GM18519 (cell line): ENCODE measurements around the gene ATP2B1.
A peak's percentile ranks its signal among the peaks of the same experiment; 100 is the strongest.
"Not testable (repeated sequence)": the region's sequence is repeated elsewhere in the genome, so short reads cannot be mapped to it uniquely, and the experiment has no call there.

Experiments used
- ATAC-seq: cut with Tn5 transposase; IDR thresholded peaks from one replicate; pipeline ENCODE4 v1.9.1; 2021; ENCODE audit warnings: mild to moderate bottlenecking, moderate library complexity; ENCODE audit not compliant: unreplicated experiment, low FRiP score

The ATP2B1 gene

DNA sequence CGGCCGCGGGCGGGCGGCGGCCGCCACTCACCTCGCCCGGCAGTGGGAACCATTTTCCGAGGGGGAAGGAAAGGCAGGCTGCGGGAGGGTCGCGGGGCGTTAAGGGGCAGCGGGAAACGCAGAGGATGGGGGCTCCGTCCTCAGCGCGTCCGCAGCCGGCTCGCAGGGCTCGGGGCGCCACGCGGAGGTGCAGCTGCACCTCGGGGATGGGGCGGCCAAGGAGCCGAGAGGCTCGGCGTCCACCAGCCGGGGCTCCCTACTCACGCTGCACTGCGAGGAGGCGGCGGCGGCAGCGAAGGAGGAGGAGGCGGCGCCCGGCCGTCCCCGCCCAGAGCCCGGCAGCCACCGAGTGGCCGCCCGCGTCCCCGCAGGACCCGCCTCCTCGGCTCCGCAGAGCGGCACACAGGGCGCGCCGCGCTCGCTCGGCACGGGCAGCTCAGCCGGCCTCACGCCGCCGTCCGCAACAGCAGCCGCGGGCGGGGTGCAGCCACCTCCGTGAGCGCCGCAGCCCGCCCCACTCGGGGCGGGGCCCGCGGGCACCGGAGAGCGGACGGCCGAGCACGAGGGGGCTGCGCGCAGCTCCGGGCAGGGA is at the start of gene ATP2B1:
Gene ATP2B1 (minus strand): TSS at position 274 of the 592 bp plus-strand sequence. CDS start 52,952 bp downstream, outside the sequence.
- ATAC-seq: peak; percentile 47

DNA sequence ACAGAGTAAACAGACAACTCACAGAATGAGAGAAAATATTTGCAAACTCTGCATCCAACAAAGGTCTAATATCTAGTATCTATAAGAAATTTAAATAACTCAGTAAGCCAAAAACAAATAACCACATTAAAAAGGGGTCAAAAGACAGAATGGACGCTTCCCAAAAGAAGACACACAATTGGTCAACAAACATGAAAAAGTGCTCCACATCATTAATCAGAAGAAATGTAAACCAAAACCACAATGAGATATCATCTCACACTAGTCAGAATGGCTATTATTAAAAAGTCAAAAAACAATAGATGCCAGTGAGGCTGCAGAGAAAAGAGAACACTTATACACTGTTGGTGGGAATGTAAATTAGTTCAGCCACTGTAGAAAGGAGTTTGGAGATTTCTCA is 49.3 kb upstream of the ATP2B1 start:
- not testable (repeated sequence) for ATAC-seq

DNA sequence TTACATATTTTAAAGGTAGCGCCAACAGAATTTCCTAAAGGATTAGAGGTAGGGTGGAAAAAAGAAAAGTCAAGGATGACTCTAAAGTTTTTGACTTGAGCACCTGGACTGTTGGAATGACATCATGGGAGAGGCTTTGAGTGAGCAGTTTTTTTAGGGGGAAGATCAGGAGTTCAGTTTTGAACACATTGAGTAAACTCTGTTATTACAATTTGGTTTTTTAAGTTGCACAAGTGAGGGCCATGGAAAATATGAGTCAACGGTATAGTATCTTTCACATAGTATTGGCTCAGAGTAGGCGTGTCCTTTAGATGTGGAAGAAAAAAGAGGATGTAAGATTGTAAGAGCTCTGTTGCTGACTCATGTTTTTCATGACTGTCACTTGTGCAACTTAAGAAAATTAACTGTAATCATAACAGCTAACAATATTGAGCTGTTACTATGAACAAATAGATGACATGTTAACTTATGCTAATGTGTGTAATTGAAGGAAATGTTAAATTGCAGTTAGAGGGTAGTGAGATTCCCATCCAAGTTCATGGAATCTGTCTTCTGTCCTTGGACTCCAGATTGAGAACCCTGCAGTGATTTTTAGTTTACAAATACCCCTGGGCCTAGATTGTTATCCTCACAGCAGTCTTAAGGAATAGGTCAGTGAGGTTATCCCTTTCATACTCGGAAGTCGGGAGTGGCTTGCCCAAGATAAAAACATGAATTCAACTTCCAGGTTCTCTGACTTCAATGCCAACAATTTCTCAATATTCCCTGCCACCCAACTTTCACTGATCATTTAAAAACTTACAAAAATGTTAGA is 48.2 kb upstream of the ATP2B1 start:
- ATAC-seq: peak; percentile 96

- peak; percentile 2 for ATAC-seq
Measured at GRCh38 chr12:89756194-89756584, 47.6 kb upstream of the ATP2B1 start.

DNA sequence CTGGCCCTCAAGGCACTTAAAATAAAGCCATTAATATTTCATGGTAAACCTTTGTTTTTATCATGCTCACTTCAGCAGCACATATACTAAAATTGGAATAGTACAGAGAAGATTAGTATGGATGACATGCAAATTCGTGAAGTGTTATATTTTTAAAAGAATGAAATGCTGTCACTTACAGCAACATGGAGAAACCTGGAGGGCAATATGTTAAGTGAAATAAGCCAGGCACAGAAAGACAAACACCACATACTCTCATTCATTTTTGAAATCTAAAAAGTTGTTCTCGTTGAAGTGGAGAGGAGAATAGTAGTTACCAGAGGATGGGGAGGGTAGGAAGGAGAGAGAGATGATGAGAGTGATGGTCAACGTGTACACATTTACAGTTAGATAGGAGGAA is 45.4 kb upstream of the ATP2B1 start:
- ATAC-seq: no peak

- ATAC-seq: peak; percentile 28
Measured at GRCh38 chr12:89752341-89752740, 43.7 kb upstream of the ATP2B1 start.

DNA sequence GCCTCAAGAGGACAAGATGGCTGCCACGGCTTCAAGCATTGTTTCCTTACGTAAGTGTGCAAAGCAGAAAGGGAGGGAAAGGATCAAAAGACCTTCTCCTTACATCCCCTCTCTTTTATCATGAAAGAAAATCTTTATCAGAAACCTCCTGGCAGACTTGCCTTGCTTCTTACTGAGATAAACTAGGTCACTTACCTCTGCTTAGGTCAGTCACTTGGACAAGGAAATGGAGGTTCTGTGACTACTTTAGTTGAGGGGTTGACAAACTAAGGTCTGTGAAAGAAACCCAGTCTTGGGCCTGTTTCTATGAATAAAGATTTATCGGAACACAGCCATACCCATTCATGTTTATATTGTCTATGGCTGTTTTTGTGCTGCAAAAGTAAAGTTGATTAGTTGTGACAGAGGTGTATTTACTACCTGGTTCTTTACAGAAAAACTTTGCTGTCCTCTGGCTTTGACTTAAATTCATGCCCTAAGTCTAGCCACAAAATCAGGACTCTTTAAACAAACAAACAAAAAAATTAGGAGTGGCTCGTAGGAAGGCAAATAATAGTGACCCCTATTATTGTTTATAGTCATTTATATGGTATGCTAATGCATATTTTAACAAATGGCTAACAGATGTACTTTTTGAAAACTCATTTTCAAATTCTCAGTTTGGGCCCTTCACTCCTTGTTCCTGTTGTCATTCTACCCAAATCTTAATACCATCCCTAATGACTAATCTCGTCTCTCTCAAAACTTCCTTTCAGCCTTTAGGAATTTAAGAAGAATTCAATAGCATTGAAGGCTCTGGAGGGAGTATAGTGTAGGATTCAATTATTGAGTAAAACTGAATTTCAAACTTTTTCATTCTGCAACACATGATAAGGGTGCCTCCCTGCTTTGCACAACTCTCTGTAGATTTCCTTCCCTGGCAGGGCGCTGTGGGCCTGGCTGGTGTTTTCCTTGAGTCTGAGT is 42.0 kb upstream of the ATP2B1 start:
- no peak for ATAC-seq

DNA sequence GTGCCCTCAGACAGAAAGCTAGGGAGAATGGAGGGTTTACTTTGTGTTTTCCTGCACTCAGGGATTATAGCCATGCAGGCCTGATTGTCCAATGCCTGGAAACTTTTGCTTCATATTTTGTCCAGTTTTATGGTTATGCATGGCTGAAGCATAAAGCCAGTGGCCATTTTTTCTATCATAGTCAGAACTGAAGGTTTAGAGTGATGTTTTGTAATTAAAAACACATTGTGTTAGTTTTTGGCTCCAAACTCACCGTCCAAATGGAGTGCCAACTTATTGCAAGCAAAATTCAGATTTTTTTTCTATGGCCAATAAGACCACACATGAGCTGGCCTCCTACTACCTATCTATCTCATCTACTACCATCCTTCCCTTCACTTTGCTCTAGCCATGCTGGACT is 40.2 kb upstream of the ATP2B1 start:
- no peak for ATAC-seq

DNA sequence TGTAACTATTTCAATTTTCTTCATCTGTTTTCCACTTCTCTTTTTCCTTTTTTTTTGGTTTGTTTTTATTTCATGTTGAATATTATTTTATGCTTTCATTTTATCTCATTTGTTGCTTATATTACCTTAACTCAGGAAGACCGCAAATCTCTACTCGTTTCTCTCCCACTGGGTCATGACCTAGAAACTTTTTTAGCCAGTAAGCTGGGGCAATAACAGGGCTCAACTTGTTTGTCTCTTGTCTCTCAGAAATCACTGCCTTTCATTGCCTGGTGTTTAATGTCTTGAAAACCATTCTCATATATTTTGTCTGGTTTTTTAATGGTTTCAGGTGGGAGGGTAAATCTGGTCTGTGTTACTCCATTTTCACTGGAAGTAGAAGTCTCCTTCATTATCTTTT is 36.6 kb upstream of the ATP2B1 start:
- no peak for ATAC-seq

- ATAC-seq: no peak
Measured at GRCh38 chr12:89742337-89743022, 33.8 kb upstream of the ATP2B1 start.

GRCh38 chr12:89740943-89741342 is 32.3 kb upstream of the ATP2B1 start:
- no peak for ATAC-seq

- no peak for ATAC-seq
Measured at GRCh38 chr12:89736995-89737394, 28.4 kb upstream of the ATP2B1 start.

DNA sequence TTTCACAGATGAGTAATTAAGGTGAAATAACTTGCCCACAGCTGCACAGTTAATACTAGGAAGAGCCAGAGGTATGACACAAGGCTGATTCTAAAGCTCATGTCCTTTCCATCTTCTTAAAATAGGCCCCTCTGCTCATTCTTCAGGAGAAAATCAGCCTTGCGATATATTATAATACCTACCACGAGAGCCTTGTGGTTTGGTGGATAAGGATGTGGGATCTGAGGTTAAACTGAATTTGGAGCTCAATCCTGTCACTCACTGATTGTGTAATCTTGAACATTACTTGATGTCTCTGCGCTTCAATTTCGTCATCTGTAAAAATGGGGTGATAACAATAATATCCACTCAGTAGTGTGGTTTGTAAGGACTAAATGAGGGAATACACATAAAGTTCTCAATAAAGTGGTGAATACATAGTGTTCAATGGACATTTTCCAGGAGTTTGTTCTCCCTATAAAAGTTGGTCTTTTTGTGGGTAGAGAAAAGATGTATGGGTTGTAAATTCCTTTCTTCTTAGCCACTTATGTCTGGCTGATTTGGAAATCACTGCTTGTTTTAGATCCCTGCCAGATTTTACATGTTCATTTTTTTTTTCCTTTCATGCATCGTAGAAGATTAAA is 25.1 kb upstream of the ATP2B1 start:
- no peak for ATAC-seq

DNA sequence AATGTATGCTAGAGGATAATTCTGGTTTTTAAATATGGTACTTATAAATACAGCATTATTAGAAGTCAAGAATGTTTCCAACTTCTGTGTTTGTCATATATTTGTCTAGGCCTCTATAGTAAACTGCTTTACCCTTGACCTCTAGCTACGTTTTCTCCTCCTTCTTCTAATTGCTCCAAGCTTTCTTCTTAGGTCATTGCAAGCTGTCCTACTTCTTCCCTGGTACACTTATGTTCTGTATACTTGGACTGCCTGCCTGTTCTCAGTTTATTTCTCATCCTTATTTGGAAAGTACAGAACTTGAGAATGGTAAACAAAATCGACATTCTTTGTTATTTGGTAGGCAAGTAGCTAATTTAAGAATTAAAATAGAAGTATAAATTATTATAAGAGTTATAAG is 23.9 kb upstream of the ATP2B1 start:
- no peak for ATAC-seq

DNA sequence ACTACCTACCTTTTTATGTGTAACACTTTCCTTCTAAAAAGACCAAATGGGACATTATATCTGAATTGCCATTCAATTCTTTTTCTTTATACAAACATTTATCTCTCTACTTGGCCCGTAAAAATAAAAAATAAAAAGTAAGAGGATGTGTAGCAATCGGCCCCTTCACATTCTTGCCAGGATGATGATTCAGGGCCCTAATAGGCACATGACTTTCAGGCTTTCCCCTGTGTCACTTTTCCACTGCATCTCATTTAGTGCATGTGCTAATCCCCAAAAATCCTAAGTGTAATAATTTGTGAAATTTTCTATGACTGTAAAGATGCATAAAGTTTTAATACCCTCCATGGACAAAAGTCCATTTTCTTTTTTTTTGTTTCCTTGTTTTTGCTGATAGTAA is 23.0 kb upstream of the ATP2B1 start:
- no peak for ATAC-seq

- ATAC-seq: no peak
Measured at GRCh38 chr12:89731089-89731488, 22.5 kb upstream of the ATP2B1 start.

- no peak for ATAC-seq
Measured at GRCh38 chr12:89729946-89730459, 21.4 kb upstream of the ATP2B1 start.

DNA sequence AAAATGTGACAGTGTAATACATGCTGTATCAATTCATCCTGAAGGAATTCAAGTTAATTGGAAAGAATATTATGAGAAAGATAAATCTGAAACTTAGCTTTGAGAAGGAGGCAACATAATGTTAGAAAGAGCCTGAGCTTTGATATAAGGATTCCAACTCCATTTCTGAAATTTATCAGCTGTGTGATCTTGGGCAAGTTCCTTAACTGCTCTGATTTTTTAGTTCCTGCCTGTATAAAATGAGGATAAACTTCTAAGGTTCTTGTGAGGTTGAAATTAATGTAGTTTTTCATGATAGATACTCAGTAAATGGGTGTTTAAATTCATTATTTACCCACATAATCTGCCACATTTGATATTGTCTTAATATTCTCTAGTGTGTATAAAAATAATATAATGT is 14.6 kb upstream of the ATP2B1 start:
- ATAC-seq: no peak

- ATAC-seq: peak; percentile 95
Measured at GRCh38 chr12:89721291-89721987, 12.8 kb upstream of the ATP2B1 start.
